OCI-LY3 (cell line): ENCODE measurements around the gene RGS21.

Source experiments
- EZH2phosphoT487 ChIP-seq: fragments of 200-600 bp; shearing (Covaris generic); IDR thresholded peaks from 2 replicates; pipeline ENCODE4 v1.6.1; 2018; ENCODE audit warnings: antibody characterized with exemption, mixed run types, low read depth
- TF ChIP-seq, protein P1 (sequence below): fragments of 200-600, 300-600 bp; sonication (generic); IDR thresholded peaks from 2 replicates; pipeline ENCODE4 v1.5.1; 2014; ENCODE audit warnings: antibody characterized with exemption, low read length, low read depth

DNA sequence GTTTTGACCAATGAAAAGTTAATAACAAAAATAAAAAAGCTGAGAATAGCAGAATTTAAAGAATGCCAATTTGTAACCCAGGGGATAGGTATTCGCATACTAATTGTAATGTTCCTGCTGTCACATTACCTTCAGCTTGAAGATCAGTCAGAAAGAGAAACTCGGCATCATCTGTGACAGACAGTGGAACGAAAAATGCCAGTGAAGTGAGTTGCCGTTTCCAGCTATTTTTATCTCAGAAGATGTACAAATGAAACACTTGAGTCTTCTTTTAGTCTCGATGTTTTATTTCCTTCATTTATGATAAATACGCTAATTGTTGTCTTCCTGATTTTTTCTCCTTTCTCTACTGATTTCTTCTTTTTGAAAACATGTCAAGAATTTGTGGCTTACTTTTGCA is 26.1 kb downstream of the RGS21 start:
- TF ChIP-seq, protein P1, sequence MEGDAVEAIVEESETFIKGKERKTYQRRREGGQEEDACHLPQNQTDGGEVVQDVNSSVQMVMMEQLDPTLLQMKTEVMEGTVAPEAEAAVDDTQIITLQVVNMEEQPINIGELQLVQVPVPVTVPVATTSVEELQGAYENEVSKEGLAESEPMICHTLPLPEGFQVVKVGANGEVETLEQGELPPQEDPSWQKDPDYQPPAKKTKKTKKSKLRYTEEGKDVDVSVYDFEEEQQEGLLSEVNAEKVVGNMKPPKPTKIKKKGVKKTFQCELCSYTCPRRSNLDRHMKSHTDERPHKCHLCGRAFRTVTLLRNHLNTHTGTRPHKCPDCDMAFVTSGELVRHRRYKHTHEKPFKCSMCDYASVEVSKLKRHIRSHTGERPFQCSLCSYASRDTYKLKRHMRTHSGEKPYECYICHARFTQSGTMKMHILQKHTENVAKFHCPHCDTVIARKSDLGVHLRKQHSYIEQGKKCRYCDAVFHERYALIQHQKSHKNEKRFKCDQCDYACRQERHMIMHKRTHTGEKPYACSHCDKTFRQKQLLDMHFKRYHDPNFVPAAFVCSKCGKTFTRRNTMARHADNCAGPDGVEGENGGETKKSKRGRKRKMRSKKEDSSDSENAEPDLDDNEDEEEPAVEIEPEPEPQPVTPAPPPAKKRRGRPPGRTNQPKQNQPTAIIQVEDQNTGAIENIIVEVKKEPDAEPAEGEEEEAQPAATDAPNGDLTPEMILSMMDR, result no peak
- no peak for TF ChIP-seq EZH2phosphoT487
